GM18517 (cell line): Measurements from ENCODE around the gene NDUFB3.

Source experiments
- ATAC-seq: cut with Tn5 transposase; IDR thresholded peaks from one replicate; pipeline ENCODE4 v1.9.1; 2021; ENCODE audit warnings: mild to moderate bottlenecking, moderate library complexity; ENCODE audit not compliant: unreplicated experiment

The NDUFB3 gene

DNA sequence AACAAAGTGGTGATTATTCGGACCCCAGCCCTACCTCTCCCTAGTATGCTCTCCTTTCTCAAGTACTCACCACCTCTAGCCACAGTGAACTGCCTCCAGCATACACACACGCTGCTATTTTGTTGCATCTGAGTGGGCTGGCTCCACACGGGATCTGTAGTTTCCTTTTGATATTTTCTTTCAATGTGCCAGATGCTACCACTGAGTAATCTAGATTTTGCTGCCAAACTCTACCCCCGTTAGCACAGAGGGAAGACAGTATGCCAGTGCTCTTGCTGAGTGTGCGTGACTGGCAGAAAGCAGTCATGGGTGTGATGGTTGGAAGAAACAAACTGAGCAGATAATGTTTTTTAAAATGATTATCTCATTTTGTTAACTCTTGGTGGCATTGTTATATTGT, 55.8 kb downstream of the NDUFB3 start:
- ATAC-seq, result no peak

DNA sequence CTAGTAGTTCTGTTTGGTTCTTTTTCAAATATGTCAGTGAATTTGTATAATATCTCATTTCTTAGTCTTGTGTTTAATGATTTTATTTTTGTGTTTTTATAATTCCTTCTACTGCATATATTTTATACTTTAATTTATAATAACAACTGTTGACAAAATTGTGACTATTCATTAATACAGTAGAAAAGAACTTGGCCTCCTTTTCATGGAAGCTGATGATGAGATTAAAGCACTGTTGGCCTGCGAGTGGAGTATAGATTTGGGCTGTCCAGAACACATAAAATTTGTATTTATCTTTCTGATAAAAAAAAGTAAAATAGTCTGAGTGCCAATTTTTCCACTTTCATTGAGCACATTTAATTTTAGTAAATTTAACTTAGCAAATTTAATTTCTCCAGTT, 56.2 kb downstream of the NDUFB3 start:
- ATAC-seq, result no peak

DNA sequence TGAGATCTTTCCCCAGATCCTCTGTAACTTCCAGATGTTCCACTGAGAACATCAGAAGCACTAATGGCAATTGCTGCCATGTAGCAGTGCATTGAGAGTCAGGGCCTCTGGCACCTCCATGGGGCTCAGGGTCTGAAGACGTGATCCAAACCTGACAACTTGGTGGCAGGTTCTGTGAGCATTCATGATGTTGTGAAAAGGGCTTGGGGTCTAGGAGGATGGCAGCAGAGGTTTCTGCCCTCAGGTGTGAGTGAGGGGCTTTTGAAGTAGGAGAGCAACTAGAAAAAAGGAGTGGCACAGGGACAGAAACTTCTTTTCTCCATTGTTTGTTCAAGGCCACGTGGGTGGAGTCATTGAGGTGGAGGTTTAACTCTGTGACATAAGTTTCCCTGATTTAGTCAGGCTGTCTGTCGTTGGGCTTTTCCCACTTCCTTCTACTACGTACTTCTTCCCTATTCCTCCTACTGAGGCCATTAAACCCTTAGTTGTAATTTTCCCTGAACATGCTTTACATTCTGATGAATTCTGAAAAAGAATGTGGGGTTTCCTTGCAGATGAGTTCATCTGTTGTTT, 57.2 kb downstream of the NDUFB3 start:
- no peak for ATAC-seq

DNA sequence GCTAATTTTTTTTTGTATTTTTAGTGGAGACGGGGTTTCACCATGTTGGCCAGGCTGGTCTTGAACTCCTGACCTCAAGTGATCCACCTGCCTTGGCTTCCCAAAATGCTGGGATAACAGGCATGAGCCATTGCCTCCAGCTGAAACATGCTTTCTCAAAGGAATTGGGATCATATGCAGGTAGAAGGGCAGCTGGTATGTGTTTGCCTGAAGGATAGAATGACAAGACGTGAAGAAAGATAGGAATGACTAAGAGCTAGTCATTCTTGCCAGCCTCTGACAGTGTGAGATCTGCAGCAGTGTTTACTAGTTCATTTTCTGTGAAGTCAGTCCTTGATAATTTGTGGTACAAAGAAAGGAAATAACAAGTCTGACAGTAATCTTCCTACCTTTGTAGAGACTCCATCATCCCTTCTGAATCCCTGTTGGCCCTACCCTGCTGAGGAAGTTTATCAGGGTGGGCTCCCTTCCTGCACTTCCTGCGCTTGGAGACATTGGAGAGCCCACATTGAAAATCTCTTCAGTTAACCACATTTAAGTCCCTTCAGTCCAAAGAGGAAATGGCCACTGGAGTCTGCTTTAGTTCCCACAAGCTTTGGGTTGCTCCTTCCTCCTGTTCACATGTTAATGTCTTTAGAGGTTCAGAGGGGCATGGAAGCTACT, 58.9 kb downstream of the NDUFB3 start:
- no peak for ATAC-seq

DNA sequence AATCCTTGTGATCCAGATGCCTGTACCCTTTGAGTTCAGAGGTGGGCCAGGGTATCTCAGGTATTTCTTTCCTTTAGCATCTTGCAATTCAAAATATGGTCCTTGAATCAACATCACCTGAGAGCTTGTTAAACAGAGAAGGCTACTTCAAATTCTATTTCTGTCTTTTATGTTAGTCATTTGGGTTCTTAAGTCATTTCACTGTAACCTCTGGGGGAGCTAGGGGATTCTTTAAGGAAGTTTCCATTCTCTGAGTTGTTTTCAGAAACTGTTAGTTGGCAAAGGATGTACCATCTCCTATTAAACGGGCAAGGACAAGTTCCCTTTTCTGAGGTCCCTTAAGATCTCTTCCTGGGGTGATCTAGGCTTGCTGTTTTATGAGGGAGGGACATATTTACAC, 60.7 kb downstream of the NDUFB3 start:
- ATAC-seq, result peak; percentile 44
